ENCODE measurements around the gene CLDN2.

The CLDN2 gene

GRCh38 chrX:106964290-106964689 is 44.1 kb downstream of the CLDN2 start:
- DNase-seq = no peak

DNA sequence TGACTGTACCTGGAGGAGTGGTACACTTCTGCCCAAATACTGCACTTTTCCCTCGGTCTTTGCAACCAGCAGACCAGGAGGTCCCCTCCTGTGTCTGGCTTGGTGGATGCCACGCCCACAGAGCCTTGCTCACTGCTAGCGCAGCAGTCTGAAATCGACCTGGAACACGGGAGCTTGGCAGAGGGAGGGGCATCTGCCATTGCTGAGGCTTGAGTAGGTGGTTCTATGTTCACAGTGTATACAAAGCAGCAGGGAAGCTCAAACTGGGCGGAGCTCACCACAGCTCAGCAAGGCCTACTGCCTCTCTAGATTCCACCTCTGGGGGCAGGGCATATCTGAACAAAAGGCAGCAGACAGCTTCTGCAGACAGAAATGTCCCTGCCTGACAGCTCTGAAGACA is 46.3 kb downstream of the CLDN2 start:
- peak; percentile 11 for DNase-seq

GRCh38 chrX:106972896-106973295 is 52.7 kb downstream of the CLDN2 start:
- no peak for DNase-seq

DNA sequence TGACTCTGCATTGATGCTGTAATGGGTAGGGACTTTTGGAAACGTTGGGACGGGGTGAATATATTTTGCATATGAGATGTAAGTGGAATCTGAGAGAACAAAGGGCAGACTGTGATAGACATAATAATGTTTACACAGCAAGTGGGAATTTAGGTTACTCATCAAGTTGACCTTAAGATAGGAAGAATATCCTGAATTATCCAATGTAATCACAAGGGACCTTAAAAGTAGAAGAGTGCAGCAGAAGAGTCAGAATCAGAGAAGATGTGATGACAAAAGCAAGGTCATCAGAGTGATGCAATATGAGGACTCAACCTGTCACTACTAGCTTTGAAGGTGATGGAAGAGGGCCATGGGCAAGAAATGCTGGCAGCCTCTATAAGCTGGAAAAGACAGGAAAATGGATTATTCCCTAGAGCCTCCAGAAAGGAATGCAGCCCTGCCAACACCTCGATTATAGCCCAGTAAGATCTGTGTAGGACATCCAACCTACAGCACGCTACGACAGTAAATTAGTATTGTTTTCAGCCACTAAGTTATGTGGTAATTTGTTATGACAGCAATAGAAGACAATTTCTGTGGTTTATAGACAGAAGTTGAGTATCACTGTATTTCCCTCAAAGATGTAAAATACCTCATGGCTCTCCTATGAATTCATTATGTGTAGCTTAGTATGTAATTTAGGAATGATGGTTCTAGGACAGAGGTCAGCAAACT is 53.4 kb downstream of the CLDN2 start:
- no peak for DNase-seq

DNA sequence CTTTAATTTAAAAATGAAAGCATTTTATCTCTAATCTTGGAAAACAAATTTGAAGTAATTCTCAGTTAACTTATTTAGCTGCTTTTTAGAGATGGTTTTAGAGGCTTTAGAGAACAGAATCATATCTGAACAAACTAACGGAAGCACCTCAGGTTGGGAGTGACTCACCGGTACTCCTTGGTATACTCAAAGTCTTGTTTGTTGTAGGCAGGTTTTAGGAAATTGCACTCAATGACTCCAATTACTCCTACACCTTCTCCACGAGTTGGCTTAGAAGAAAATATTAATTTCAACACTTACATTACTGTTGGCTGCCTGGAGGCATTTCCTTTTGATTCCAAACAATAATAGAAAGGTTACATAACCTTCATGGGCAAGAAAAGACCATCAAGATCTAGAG is 56.2 kb downstream of the CLDN2 start:
- DNase-seq = no peak
